ENCODE data around the gene ASCL5.

- TF ChIP-seq, protein P1, sequence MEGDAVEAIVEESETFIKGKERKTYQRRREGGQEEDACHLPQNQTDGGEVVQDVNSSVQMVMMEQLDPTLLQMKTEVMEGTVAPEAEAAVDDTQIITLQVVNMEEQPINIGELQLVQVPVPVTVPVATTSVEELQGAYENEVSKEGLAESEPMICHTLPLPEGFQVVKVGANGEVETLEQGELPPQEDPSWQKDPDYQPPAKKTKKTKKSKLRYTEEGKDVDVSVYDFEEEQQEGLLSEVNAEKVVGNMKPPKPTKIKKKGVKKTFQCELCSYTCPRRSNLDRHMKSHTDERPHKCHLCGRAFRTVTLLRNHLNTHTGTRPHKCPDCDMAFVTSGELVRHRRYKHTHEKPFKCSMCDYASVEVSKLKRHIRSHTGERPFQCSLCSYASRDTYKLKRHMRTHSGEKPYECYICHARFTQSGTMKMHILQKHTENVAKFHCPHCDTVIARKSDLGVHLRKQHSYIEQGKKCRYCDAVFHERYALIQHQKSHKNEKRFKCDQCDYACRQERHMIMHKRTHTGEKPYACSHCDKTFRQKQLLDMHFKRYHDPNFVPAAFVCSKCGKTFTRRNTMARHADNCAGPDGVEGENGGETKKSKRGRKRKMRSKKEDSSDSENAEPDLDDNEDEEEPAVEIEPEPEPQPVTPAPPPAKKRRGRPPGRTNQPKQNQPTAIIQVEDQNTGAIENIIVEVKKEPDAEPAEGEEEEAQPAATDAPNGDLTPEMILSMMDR (IDR thresholded peaks at IDR 0.05): no peak
- no peak for TF ChIP-seq POLR2AphosphoS5 (IDR thresholded peaks at IDR 0.05)
Measured at GRCh38 chr1:201155354-201155753, 28.4 kb upstream of the ASCL5 start.

Measured in breast epithelium (tissue), 3 donors.